ENCODE data around the gene SUPT3H. TPM values are rescaled to one million over a fixed set of nuclear protein-coding genes. Genes with fewer than 3 reads are reported as not detected.
"Not testable (repeated sequence)": the region's sequence is repeated elsewhere in the genome, so short reads cannot be mapped to it uniquely, and the experiment has no call there.

SUPT3H gene
- polyA plus RNA-seq, 3 donors = 22.1 to 24.9 (median 23.0) TPM

DNA sequence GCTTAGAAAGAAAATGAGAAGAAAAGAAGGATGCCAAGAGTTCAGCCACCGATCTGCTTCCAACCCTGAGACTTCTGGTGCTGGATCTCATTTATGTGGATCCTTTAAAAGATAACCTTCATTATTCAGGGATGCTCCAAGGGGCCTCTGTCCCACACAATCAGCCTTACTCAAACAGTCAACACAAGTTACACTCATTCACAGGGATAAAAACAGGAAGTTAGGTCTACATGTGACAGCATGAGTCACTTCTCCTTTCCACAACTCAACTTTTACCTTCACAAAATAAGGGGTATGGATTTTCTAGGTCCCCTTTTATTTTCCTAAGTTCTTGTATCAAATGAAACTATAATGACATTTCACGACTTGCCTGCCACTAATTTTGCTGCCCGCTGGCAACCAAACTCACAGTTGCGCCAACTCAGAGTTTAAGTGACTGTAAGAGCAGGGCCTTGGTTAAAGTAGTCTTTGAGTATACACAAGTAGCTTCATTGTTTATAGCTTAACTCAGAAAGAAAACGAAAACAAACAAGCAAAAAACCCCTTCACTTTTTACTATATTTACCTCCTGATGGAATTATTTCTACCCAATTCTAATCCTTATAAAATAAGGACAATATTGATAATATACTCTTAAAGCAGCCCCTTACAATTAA, 328.4 kb downstream of the SUPT3H start:
- DNase-seq (ENCODE audit: extremely low read depth in 1 of 11, low read depth in 9 of 11, low spot score in 4 of 11) = no peak

DNA sequence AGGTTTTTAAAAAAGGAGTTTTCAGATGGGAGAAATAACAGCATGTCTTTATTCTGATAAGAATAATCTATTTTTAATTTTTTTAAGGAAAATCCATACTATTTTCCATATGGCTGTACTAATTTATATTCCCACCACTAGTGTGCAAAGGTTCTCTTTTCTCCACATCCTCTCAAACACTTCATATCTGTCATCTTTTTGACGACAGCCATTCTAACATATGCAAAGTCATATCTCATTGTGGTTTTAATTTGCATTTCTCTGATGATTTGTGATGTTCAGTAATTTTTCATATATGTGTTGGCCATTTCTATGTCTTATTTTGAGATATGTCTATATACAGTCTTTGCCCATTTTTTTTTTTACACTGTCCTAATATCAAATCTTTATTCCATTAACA, 330.2 kb downstream of the SUPT3H start:
- no peak for DNase-seq (ENCODE audit: extremely low read depth in 1 of 11, low read depth in 9 of 11, low spot score in 4 of 11)

DNA sequence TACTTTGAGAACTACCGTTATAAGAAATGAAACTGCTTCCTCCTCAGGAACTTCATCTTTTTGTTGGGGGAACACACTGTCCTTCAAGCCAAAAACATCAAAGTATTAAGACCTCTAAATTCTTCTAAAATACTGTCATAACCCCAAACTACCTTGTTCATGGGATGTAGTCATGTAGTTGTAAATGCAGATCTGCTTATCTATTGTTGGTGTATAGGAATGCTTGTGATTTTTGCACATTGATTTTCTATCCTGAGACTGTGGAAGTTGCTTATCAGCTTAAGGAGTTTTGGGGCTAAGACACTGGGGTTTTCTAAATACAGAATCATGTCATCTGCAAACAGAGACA, 332.5 kb downstream of the SUPT3H start:
- DNase-seq (ENCODE audit: extremely low read depth in 1 of 11, low read depth in 9 of 11, low spot score in 4 of 11) = no peak

DNA sequence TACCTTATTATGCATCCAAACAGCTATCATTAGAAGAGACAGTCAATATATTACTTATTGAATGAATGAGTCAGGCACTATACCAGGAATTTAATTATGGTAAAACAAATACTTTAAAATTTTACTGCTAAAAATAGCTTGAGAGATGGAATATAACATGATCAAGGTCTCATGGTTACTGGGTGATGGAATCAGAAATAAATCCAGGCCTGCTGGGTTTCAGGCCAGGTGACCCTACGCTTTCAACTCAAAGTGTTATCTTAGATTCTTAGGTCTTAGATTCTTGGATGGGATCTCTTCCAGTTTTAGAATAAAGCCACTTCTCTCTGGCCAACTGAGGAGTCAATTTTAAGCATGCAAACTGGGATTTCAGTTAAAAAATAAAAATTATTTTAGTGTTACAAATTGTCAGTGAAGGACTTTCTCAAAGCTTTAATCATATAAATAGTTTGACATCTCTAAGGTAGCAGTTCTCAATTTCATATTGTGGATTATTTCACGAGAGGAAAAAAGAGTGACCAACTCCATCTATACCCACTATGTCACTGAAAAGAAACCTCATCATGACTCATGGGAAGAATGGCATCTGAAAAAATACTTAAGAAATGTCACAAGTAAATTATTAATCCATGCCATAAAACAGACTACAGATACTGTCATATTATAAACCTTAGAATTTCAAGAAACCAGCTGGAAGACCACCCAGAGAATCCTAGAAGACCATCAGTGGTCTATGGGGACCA, 333.1 kb downstream of the SUPT3H start:
- no peak for DNase-seq (ENCODE audit: extremely low read depth in 1 of 11, low read depth in 9 of 11, low spot score in 4 of 11)

DNA sequence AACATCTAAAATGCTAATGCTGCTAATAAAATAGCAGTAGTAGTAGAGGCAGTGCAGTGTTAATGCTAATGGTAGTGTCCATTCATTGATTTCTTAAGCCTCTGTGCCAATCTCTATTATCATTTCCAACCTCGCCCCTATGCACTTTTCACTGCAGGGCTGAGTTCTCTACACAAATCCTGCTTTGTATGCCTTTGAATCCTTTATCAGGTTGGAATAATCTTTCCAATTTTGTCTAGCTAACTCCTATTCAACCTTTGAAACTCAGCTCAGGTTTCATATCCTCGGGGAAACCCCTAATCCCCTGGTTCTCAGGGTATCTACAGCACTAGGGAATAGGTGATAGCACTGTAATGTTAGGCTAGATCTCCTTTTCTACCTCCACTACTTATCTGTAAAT, 333.6 kb downstream of the SUPT3H start:
- DNase-seq (ENCODE audit: extremely low read depth in 1 of 11, low read depth in 9 of 11, low spot score in 4 of 11) = no peak

DNA sequence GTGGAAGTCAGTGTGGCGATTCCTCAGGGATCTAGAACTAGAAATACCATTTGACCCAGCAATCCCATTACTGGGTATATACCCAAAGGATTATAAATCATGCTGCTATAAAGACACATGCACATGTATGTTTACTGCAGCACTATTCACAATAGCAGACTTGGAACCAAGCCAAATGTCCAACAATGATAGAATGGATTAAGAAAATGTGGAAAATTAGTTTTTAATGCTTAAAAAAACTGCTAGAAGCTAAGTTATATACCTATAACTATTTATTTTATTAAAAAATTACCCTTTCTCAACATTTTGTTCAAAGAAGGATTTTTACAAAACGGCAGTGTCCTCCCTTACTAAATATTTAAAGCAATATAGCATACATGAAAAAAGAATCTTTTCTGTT, 335.1 kb downstream of the SUPT3H start:
- DNase-seq (ENCODE audit: extremely low read depth in 1 of 11, low read depth in 9 of 11, low spot score in 4 of 11) = not testable (repeated sequence)

DNA sequence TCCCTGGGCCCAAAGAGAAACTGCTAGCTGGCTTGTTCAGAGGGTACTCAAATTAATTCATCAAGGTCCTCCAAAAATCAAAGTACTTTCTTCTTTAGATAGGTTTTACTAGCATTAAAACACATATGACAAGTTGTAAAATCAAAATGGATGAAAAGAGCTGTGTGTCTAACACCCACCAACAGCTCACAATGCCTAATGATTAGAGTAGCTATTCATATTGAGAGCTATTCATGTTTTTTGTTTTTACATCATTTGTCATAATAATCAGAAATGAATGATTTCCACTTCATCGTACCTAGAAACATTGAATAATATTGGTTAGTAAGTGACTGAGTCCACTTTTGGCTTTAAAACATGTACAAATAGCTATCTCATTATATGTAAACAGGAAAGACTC, 339.5 kb downstream of the SUPT3H start:
- DNase-seq (ENCODE audit: extremely low read depth in 1 of 11, low read depth in 9 of 11, low spot score in 4 of 11) = no peak

DNA sequence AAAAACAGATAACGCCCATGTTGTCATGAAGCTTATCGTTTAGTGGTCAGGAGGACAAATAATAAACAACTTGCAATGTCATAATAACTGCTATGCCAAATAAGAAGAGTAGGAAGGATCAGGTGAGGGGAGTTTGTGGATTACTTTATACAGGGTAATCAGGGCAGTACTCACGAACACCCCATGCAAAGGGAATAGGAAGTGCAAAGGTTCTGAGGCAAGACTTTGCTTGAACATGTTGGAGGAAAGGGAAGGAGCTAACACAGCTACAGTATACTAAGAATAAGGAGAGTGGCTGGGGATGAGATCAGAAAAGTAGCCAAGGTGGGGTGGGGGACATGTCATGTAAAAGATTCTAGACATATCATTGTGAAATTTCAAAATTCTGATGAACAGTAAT, 341.6 kb downstream of the SUPT3H start:
- DNase-seq (ENCODE audit: extremely low read depth in 1 of 11, low read depth in 9 of 11, low spot score in 4 of 11) = no peak

DNA sequence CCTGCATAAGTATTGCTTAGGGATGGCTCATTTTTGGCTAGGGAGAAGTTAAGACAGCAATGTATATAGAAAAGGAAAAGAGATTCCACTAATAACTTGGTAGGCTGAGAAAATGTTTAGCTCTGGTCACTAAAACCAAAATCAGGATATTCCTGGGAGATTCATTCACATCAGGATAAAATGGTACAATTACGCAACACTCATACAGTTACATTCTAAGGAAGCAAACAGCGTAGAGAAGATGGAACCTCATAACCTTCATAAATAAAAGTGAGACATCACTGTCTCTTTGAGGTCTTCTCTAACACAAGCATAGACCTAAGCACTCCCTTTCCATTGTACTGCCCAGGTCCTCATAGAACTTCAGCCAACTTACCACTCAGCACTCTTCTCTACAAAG, 345.3 kb downstream of the SUPT3H start:
- DNase-seq (ENCODE audit: extremely low read depth in 1 of 11, low read depth in 9 of 11, low spot score in 4 of 11) = no peak

DNA sequence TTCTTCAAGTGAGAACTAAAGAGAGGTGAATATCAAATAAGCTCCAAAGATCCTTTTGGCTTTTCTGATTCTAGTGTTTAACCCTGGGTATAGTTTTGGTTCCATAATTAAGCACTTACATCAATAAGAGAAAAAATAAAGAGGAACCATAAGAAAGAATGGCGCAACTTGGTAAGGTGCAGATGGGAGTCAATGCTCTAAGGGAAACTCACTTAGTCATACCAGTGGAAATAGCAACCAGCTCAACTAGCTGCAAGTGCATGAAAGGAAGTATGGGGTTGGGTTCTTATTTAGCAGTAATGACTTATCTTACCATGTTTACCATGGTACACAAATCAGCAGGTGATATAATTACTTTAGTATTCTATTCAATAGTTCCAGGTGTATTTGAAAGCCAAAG, 346.1 kb downstream of the SUPT3H start:
- DNase-seq (ENCODE audit: extremely low read depth in 1 of 11, low read depth in 9 of 11, low spot score in 4 of 11) = no peak

DNA sequence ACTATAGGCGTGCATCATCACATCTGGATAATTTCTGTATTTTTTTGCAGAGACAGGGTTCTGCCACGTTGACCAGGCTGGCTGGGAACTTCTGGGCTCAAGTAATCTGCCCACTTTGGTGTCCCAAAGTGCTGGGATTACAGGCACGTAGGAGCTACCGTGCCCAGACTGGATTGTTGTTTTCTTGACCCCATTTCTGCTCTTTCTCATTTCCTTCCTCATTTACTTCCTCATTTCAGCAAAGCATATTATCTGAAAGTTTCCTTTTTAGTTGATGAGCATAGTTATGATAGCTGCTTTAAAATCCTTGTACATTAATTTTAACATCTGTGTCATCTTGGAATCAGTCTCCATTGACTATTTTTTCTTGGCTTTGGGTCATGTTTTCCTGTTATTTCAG, 350.6 kb downstream of the SUPT3H start:
- DNase-seq (ENCODE audit: extremely low read depth in 1 of 11, low read depth in 9 of 11, low spot score in 4 of 11) = no peak

DNA sequence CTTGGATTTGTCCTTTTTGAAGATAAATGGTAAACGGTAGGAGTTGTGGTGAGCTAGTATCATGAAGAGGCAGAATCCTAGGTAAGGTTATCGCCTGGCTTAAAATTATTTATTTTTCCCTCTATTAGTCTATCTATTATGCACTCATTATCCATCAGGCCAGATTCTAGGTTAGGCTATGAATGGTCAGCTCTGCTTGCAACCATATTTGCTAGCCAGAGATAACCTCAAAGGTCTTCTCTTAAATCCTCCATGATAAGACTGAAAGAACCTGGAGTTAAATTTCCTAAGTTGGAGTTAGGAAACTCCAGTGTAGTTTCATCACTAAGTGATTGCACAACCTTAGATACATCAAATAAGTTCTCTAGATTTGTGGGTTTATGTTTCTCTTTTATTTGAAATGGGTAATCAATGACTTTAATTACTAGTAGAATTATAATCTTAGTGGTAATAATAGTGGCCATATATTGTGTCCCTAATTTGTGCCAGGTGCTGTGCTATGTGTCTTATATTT, 351.7 kb downstream of the SUPT3H start:
- DNase-seq (ENCODE audit: extremely low read depth in 1 of 11, low read depth in 9 of 11, low spot score in 4 of 11) = no peak

DNA sequence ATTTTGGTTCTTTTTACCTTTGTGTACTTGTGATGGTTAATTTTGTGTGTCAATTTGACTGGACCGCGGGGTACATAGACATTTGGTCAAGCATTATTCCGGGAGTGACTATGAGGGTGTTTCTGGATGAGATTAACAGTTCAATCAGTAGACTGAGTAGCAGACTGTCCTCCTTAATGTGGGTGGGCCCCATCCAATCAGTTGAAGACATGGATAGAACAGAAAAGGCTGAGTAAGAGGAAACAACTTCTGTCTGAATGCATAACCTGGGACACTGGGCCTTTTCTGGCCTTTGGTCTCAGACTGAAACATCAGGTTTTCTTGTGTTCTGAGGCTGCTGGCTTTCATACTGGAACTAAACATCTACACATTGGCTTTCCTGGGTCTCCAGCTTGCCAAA, 353.1 kb downstream of the SUPT3H start:
- DNase-seq (ENCODE audit: extremely low read depth in 1 of 11, low read depth in 9 of 11, low spot score in 4 of 11) = no peak

DNA sequence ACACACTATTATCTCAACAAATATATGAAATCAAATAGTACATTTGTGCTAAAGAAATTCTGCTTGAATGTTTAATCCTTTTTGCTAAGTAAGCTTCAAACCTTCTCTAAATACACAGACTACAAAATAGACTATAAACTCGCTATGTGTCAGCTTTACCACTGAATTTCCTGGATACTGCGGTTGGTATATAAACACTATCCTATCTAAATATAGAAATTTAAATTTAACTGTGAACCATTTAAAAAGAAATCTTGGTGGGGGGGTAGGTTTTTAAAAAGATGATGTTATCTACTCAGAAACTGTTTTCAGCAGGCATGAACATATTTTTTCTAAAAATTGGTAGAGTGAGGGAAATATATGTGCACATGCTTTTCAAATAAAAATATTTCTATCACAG, 356.1 kb downstream of the SUPT3H start:
- DNase-seq (ENCODE audit: extremely low read depth in 1 of 11, low read depth in 9 of 11, low spot score in 4 of 11) = peak in 1 of 11 donors; percentile 0

DNA sequence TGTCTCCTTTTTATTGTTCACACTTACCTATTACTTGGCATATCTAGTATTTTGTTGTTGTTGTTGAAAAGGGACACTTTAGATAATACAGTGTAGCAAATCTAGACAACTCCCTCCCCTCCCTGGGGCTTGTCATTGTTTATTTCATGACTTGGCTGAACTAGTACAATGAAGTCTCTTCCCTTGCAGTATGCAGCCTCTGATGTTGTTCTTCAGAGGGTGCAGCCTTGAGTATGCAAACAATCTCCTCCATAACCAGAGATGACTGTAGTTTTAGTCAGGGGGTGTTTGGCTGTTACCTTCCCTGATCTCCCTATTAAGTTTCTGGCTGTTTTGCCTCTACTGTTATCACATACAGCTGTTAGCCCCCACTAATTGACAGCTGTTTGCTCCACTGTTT, 365.0 kb downstream of the SUPT3H start:
- DNase-seq (ENCODE audit: extremely low read depth in 1 of 11, low read depth in 9 of 11, low spot score in 4 of 11) = no peak

DNA sequence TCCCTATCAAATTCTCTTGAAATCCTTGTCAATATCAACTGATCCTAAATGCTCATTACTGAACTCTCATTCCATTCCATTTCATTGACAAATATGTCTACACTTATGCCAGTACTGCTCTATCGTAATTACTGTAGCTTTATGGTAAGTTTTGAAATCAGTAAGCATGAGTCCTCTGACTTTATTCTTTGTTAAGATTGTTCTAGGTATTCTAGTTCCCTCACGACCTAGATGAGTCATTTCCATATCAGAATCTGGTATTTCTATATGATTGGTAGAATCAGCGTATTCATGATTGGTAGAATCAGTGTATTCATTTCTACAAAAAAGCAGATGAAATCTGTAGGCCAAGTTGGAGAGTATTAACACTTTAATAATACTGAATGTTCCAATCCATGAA, 368.2 kb downstream of the SUPT3H start:
- no peak for DNase-seq (ENCODE audit: extremely low read depth in 1 of 11, low read depth in 9 of 11, low spot score in 4 of 11)

DNA sequence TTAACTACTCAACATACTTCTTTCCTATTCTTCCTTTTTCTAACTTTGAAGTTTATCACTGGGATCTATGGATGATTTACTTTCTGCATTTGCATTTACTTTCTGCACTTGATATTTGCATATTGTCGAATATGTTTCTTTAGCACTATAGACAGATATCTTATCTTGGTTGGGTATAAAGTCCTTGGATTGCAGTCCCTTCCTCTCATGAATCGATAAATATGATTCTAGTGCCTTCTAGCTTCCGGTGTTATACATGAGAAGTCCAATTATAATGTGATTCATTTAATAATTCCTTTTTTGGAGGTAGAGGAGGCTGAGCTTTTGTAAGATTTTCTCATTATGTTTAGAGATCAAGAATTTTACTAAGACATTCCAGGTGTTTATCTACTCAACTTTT, 370.8 kb downstream of the SUPT3H start:
- no peak for DNase-seq (ENCODE audit: extremely low read depth in 1 of 11, low read depth in 9 of 11, low spot score in 4 of 11)

DNA sequence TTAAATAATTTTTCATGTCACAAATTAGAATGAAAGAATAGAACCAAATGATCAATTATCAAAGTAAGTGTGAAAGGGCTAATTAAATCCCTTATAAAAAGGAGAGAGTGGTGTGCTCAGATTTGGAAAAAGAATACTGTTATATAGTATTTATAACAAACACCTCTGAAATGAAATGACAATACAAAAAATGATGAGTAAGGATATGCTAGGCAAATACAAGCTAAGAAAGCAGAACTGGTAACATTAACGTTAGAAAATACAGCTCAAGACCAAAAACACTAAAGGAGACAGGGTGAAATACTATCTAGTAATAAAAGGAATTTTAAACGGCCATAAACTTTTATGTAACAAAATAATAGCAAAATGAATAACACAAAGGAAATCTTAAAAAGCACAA, 373.8 kb downstream of the SUPT3H start:
- no peak for DNase-seq (ENCODE audit: extremely low read depth in 1 of 11, low read depth in 9 of 11, low spot score in 4 of 11)

DNA sequence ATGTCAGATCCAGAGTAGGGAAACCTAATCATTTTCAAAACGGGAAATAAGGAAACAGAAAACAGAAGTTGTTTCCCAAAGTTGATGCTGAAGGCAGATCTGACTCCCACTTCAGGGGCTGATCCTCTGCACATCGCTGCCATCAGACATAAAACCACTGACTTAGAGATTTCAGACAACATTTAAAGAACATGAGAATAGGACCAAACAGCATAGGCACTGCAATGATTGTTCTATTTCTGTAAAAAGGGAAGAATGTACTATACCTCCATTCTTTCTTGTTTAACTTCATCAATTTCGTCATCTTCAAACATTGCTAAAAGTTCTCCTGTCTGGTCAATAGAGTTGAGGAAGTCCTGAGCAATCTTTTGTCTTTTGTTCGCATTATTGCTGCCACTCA, 374.3 kb downstream of the SUPT3H start:
- DNase-seq (ENCODE audit: extremely low read depth in 1 of 11, low read depth in 9 of 11, low spot score in 4 of 11) = no peak

DNA sequence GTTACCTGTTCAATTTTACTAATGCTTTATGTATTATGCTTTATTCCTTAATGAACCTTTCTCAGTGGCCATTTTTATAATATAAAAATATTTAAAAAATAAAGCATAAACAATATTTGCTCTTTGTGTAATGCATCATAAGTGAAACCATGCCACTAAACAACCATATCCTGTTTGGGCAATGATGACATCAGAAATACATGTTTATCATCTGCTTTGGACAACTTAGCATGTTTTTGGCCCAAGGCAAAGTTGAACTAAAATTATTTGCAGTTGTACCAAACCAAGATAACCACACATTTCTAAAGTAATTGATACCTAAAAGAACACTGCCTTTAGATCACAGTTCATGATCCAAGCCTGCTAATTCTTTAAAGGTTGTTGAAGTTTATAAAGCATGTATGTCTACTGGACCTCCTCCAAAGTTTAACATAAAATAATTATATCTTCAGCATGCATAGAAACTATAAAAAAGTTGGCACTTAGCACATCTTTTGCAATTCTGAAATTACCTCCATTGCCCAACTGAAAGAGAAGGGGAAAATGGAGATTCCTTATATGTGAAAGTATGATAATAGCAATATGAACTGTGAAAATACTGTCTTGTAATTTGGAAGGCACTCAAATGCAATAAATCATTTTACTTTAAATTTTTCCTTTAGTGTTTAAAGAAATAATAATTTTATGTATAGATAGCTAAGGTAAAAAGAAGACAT, 375.2 kb downstream of the SUPT3H start:
- DNase-seq (ENCODE audit: extremely low read depth in 1 of 11, low read depth in 9 of 11, low spot score in 4 of 11) = no peak

Data from renal cortex interstitium (tissue), 11 donors.